Fibroblast of lung (primary cell): ENCODE data around the gene SDK1. TPM values are rescaled to one million over a fixed set of nuclear protein-coding genes. Genes with fewer than 3 reads are reported as not detected.

Source experiments
- DNase-seq, 2 donors: peaks; one replicate each; pipeline versions ENCODE4 v3.0.0 to v3.0.0-alpha.2; 2010; ENCODE audit warnings: low read depth in 2 of 2
- H2AFZ ChIP-seq: 2 replicates; pipeline ENCODE4 v1.5.1; 2012; ENCODE audit warnings: low read length, control low read depth, inconsistent platforms
- H3K27ac ChIP-seq: 2 replicates; pipeline ENCODE4 v1.5.1; 2011; ENCODE audit warnings: low read length, control low read depth; ENCODE audit not compliant: insufficient read depth
- H3K27me3 ChIP-seq: 2 replicates; pipeline ENCODE4 v1.5.1; 2011; ENCODE audit warnings: mild to moderate bottlenecking, low read length; ENCODE audit not compliant: control insufficient read depth, insufficient read depth
- H3K36me3 ChIP-seq: 2 replicates; pipeline ENCODE4 v1.5.1; 2011; ENCODE audit warnings: low read length; ENCODE audit not compliant: control insufficient read depth, insufficient read depth
- H3K4me1 ChIP-seq: 2 replicates; pipeline ENCODE4 v1.5.1; 2011; ENCODE audit warnings: low read length; ENCODE audit not compliant: control insufficient read depth, insufficient read depth; ENCODE audit errors: extremely low read depth
- H3K4me2 ChIP-seq: 2 replicates; pipeline ENCODE4 v1.5.1; 2011; ENCODE audit warnings: low read length, control low read depth; ENCODE audit not compliant: insufficient read depth; ENCODE audit errors: extremely low read depth
- H3K4me3 ChIP-seq, 4 experiments: fragments of 200-600 bp in 1 of 4; sonication (generic) in 1 of 4; replicated peaks in 1 of 4; 2 replicates each; pipeline ENCODE4 v1.5.1; 2011 to 2016; ENCODE audit warnings: low read length in 4 of 4, low read depth in 3 of 4, mild to moderate bottlenecking in 3 of 4, control low read depth in 2 of 4, inconsistent platforms in 1 of 4, mixed read lengths in 1 of 4; ENCODE audit not compliant: insufficient read depth in 1 of 4; ENCODE audit errors: control extremely low read depth in 1 of 4
- H3K79me2 ChIP-seq: 2 replicates; pipeline ENCODE4 v1.5.1; 2012; ENCODE audit warnings: mild to moderate bottlenecking, low read length, inconsistent platforms; ENCODE audit not compliant: control insufficient read depth, insufficient read depth
- H3K9ac ChIP-seq: 2 replicates; pipeline ENCODE4 v1.5.1; 2011; ENCODE audit warnings: mild to moderate bottlenecking, low read length, control low read depth; ENCODE audit not compliant: insufficient read depth
- H3K9me3 ChIP-seq: 2 replicates; pipeline ENCODE4 v1.5.1; 2012; ENCODE audit warnings: low read depth, low read length; ENCODE audit not compliant: control insufficient read depth, insufficient read depth
- H4K20me1 ChIP-seq: 2 replicates; pipeline ENCODE4 v1.5.1; 2011; ENCODE audit warnings: low read length; ENCODE audit not compliant: control insufficient read depth, insufficient read depth; ENCODE audit errors: extremely low read depth
- CTCF ChIP-seq, 2 donors: IDR thresholded peaks in 1 of 2; conservative IDR thresholded peaks in 1 of 2; 1 replicate in 1 of 2; 2 replicates in 1 of 2; pipeline ENCODE4 v1.5.1; 2011 to 2012; ENCODE audit warnings: low read length in 2 of 2, control low read depth in 1 of 2, inconsistent platforms in 1 of 2, low read depth in 1 of 2, mild to moderate bottlenecking in 1 of 2
- EZH2 ChIP-seq: IDR thresholded peaks from 2 replicates; pipeline ENCODE4 v1.5.1; 2012; ENCODE audit warnings: low read length, control low read depth, mild to moderate bottlenecking; ENCODE audit errors: missing control alignments
- polyA plus RNA-seq, 2 donors: library from polyadenylated mRNA; depleted of rRNA in 1 of 2; stranded (reverse) in 1 of 2; unstranded in 1 of 2; fragments of >200 nt; gene quantifications; 2 replicates each; pipeline ENCODE4 v1.2.1, GENCODE V29; 2011 to 2012; ENCODE audit warnings: missing spikeins in 1 of 2
- total RNA-seq: library from RNA; depleted of rRNA; stranded (reverse); fragments of >200 nt; gene quantifications from 2 replicates; pipeline ENCODE4 v1.2.1, GENCODE V29; 2014

SDK1 gene
- total and polyA plus RNA-seq, 2 donors (not counting 1 experiment from before 2014, with no cell fraction given), result 1.0 to 8.6 TPM

GRCh38 chr7:4018601-4019316, 717.7 kb downstream of the SDK1 start:
- Histone ChIP-seq H3K36me3 (no peaks in the 10 kb centered on the region), H2AFZ (no peak overlapping the region), H3K4me2 (no peak overlapping the region), H3K4me3 (no peak overlapping the region), H3K27ac (no peak overlapping the region), H4K20me1 (no peaks in the 10 kb centered on the region), H3K4me1 (no peaks in the 10 kb centered on the region), H3K9me3 (no peaks in the 10 kb centered on the region), H3K27me3 (no peaks in the 10 kb centered on the region), H3K9ac (no peak overlapping the region), H3K79me2 (no peaks in the 10 kb centered on the region)
- DNase-seq, result no peak
- TF ChIP-seq CTCF (conservative IDR thresholded peaks at IDR 0.05 in 1 of 2, IDR thresholded peaks at IDR 0.05 in 1 of 2; ENCODE audit: low read depth in 1 of 2, low read length in 2 of 2), result no peak
- no peak for TF ChIP-seq EZH2

GRCh38 chr7:4020086-4020485, 719.0 kb downstream of the SDK1 start:
- Histone ChIP-seq H3K4me1 (no peaks in the 10 kb centered on the region), H4K20me1 (no peaks in the 10 kb centered on the region), H3K4me3 (no peak overlapping the region), H3K79me2 (no peaks in the 10 kb centered on the region), H2AFZ (no peak overlapping the region), H3K9me3 (no peaks in the 10 kb centered on the region), H3K36me3 (no peaks in the 10 kb centered on the region), H3K4me2 (no peak overlapping the region), H3K9ac (no peak overlapping the region), H3K27me3 (no peaks in the 10 kb centered on the region), H3K27ac (no peak overlapping the region)
- DNase-seq, result no peak
- TF ChIP-seq CTCF (conservative IDR thresholded peaks at IDR 0.05 in 1 of 2, IDR thresholded peaks at IDR 0.05 in 1 of 2; ENCODE audit: low read depth in 1 of 2, low read length in 2 of 2), result no peak
- no peak for TF ChIP-seq EZH2

- Histone ChIP-seq H3K36me3 (no peaks in the 10 kb centered on the region), H3K27ac (no peak overlapping the region), H4K20me1 (no peaks in the 10 kb centered on the region), H3K4me1 (no peaks in the 10 kb centered on the region), H3K4me2 (no peak overlapping the region), H2AFZ (no peak overlapping the region), H3K9me3 (no peaks in the 10 kb centered on the region), H3K27me3 (no peaks in the 10 kb centered on the region), H3K9ac (no peak overlapping the region), H3K4me3 (no peak overlapping the region), H3K79me2 (no peaks in the 10 kb centered on the region)
- no peak for DNase-seq
- no peak for TF ChIP-seq EZH2
- no peak for TF ChIP-seq CTCF (conservative IDR thresholded peaks at IDR 0.05 in 1 of 2, IDR thresholded peaks at IDR 0.05 in 1 of 2; ENCODE audit: low read depth in 1 of 2, low read length in 2 of 2)
These were observed 720.4 kb downstream of the SDK1 start for GRCh38 chr7:4021413-4021812.
